H1 (cell line): Measurements from ENCODE around the gene SLC7A14. TPM values are rescaled to one million over a fixed set of nuclear protein-coding genes. Genes with fewer than 3 reads are reported as not detected.

Source experiments
- CTCF ChIA-PET: fragments of 300-600 bp; sonication (Branson Sonifier 250); formaldehyde crosslinking; loops from one replicate; lab custom pipeline; 2021; ENCODE audit not compliant: partially characterized antibody; lab: Charles Lee
- POLR2A ChIA-PET: fragments of 300-600 bp; sonication (Branson Sonifier 250); formaldehyde crosslinking; loops from one replicate; lab custom pipeline; 2021; ENCODE audit warnings: inconsistent platforms; ENCODE audit not compliant: partially characterized antibody; lab: Charles Lee
- DNase-seq, 2 experiments: peaks; one replicate each; pipeline versions ENCODE4 v3.0.0 to v3.0.0-alpha.2; 2010 to 2022; ENCODE audit warnings: low spot score in 2 of 2, low read depth in 1 of 2, mixed read lengths in 1 of 2
- FAIRE-seq: peaks from 2 replicates; lab custom pipeline; 2011; peaks lifted over from hg19 to GRCh38; lab: Jason Lieb, UNC
- H2AFZ ChIP-seq: 2 replicates; pipeline ENCODE4 v1.8.1; 2012; ENCODE audit warnings: low read length, inconsistent platforms
- H2AK5ac ChIP-seq: 2 replicates; pipeline ENCODE4 v1.6.1; 2013; ENCODE audit warnings: low read depth, low read length
- H2BK120ac ChIP-seq: replicated peaks from 2 replicates; pipeline ENCODE3; 2013; ENCODE audit warnings: low read depth, low read length, inconsistent platforms
- H2BK12ac ChIP-seq: 2 replicates; pipeline ENCODE4 v1.6.1; 2013; ENCODE audit warnings: low read depth, low read length
- H2BK15ac ChIP-seq: 2 replicates; pipeline ENCODE4 v1.6.1; 2013; ENCODE audit warnings: low read length
- H2BK20ac ChIP-seq: 2 replicates; pipeline ENCODE4 v1.6.1; 2013; ENCODE audit warnings: low read length
- H2BK5ac ChIP-seq: 2 replicates; pipeline ENCODE4 v1.6.1; 2013; ENCODE audit warnings: low read depth, low read length
- H3K14ac ChIP-seq: 2 replicates; pipeline ENCODE4 v1.6.1; 2013; ENCODE audit warnings: inconsistent platforms; ENCODE audit not compliant: insufficient read length
- H3K18ac ChIP-seq: 2 replicates; pipeline ENCODE4 v1.6.1; 2013; ENCODE audit warnings: low read length; ENCODE audit errors: extremely low read depth
- H3K23ac ChIP-seq: 2 replicates; pipeline ENCODE4 v1.6.1; 2013; ENCODE audit warnings: inconsistent platforms; ENCODE audit not compliant: insufficient read length
- H3K23me2 ChIP-seq: 2 replicates; pipeline ENCODE4 v1.6.1; 2013; ENCODE audit warnings: low read depth, low read length
- H3K27ac ChIP-seq: 2 replicates; pipeline ENCODE4 v1.6.1; 2011; ENCODE audit warnings: low read depth, low read length, inconsistent platforms
- H3K27me3 ChIP-seq, 4 experiments: replicated peaks in 1 of 4; 1 replicate in 1 of 4; 2 replicates in 3 of 4; pipeline versions ENCODE4 v1.6.1 to v1.8.1; 2011 to 2013; ENCODE audit warnings: low read length in 3 of 4, mild to moderate bottlenecking in 3 of 4, inconsistent platforms in 2 of 4, mixed read lengths in 2 of 4, moderate library complexity in 1 of 4; ENCODE audit not compliant: control insufficient read depth in 3 of 4, insufficient read depth in 3 of 4; ENCODE audit errors: extremely low read depth in 1 of 4
- H3K36me3 ChIP-seq, 4 experiments: 2 replicates each; pipeline versions ENCODE4 v1.6.1 to v1.8.1; 2011 to 2013; ENCODE audit warnings: mild to moderate bottlenecking in 4 of 4, low read length in 3 of 4, moderate library complexity in 2 of 4, control low read depth in 1 of 4, inconsistent platforms in 1 of 4; ENCODE audit not compliant: insufficient read depth in 4 of 4, control insufficient read depth in 2 of 4
- H3K4ac ChIP-seq: replicated peaks from 2 replicates; pipeline ENCODE3; 2013; ENCODE audit warnings: low read length, low read depth, mixed read lengths, inconsistent platforms; ENCODE audit not compliant: insufficient read length
- H3K4me1 ChIP-seq, 4 experiments: replicated peaks in 1 of 4; 1 replicate in 1 of 4; 2 replicates in 3 of 4; pipeline versions ENCODE4 v1.6.1 to v1.8.1; 2011 to 2013; ENCODE audit warnings: low read length in 3 of 4, inconsistent platforms in 2 of 4, mixed read lengths in 1 of 4; ENCODE audit not compliant: insufficient read depth in 4 of 4, control insufficient read depth in 3 of 4
- H3K4me2 ChIP-seq, 2 experiments: 2 replicates each; pipeline versions ENCODE4 v1.6.1 to v1.8.1; 2011 to 2013; ENCODE audit warnings: low read depth in 2 of 2, low read length in 2 of 2, control low read depth in 1 of 2, inconsistent platforms in 1 of 2, mild to moderate bottlenecking in 1 of 2; ENCODE audit not compliant: insufficient read depth in 1 of 2
- H3K4me3 ChIP-seq, 4 experiments: fragments of 200-600, 300-600 bp in 1 of 4; sonication (generic), shearing (Covaris generic), sonication (Bioruptor Twin) in 1 of 4; 2 replicates each; pipeline versions ENCODE4 v1.5.1 to v1.8.1; 2011 to 2016; ENCODE audit warnings: low read length in 4 of 4, low read depth in 3 of 4, control low read depth in 2 of 4, inconsistent platforms in 2 of 4, mild to moderate bottlenecking in 2 of 4, mixed read lengths in 1 of 4, moderate library complexity in 1 of 4; ENCODE audit not compliant: insufficient read depth in 2 of 4; ENCODE audit errors: extremely low read depth in 1 of 4
- H3K56ac ChIP-seq: replicated peaks from 2 replicates; pipeline ENCODE3; 2013; ENCODE audit warnings: low read depth, mild to moderate bottlenecking, mixed read lengths, low read length, inconsistent platforms; ENCODE audit not compliant: insufficient read length
- H3K79me1 ChIP-seq: 2 replicates; pipeline ENCODE4 v1.6.1; 2013; ENCODE audit warnings: low read depth, low read length, control low read depth
- H3K79me2 ChIP-seq, 2 experiments: 2 replicates each; pipeline versions ENCODE4 v1.6.1 to v1.8.1; 2012 to 2013; ENCODE audit warnings: low read length in 2 of 2, mild to moderate bottlenecking in 2 of 2, inconsistent platforms in 1 of 2; ENCODE audit not compliant: insufficient read depth in 2 of 2, control insufficient read depth in 1 of 2
- H3K9ac ChIP-seq, 4 experiments: replicated peaks in 1 of 4; 1 replicate in 1 of 4; 2 replicates in 3 of 4; pipeline versions ENCODE4 v1.6.1 to v1.8.1; 2011 to 2013; ENCODE audit warnings: low read depth in 3 of 4, low read length in 3 of 4, control low read depth in 2 of 4, mild to moderate bottlenecking in 2 of 4, moderate library complexity in 2 of 4, inconsistent platforms in 1 of 4; ENCODE audit errors: extremely low read depth in 1 of 4
- H3K9me3 ChIP-seq, 2 experiments: 2 replicates each; pipeline versions ENCODE4 v1.6.1 to v1.8.1; 2012 to 2013; ENCODE audit warnings: mild to moderate bottlenecking in 2 of 2, moderate library complexity in 2 of 2, control low read depth in 1 of 2, inconsistent platforms in 1 of 2, low read depth in 1 of 2, low read length in 1 of 2, mixed read lengths in 1 of 2; ENCODE audit not compliant: insufficient read depth in 2 of 2
- H4K20me1 ChIP-seq, 2 experiments: replicated peaks in 1 of 2; 2 replicates each; pipeline versions ENCODE3 to v1.8.1; 2011 to 2013; ENCODE audit warnings: inconsistent platforms in 2 of 2, low read length in 2 of 2, mild to moderate bottlenecking in 1 of 2; ENCODE audit not compliant: insufficient read depth in 2 of 2, control insufficient read depth in 1 of 2
- H4K5ac ChIP-seq: 2 replicates; pipeline ENCODE4 v1.6.1; 2013; ENCODE audit warnings: low read length, low read depth, mixed read lengths, inconsistent platforms; ENCODE audit not compliant: insufficient read length
- H4K8ac ChIP-seq: 2 replicates; pipeline ENCODE4 v1.8.0; 2013; ENCODE audit warnings: mild to moderate bottlenecking, moderate library complexity, low read length, inconsistent platforms; ENCODE audit not compliant: insufficient read depth; ENCODE audit errors: extremely low read depth
- H4K91ac ChIP-seq: replicated peaks from 2 replicates; pipeline ENCODE3; 2013; ENCODE audit warnings: low read length, mixed read lengths, inconsistent platforms; ENCODE audit not compliant: insufficient read length
- CBX5 ChIP-seq: fragments of 300-800, 300-1000 bp; sonication (generic); IDR thresholded peaks from 2 replicates; pipeline ENCODE4 v1.7.1; 2016; ENCODE audit warnings: antibody characterized with exemption, low read length, low read depth
- CREB1 ChIP-seq: IDR thresholded peaks from 2 replicates; pipeline ENCODE4 v1.6.1; 2012; ENCODE audit warnings: inconsistent platforms
- EGR1 ChIP-seq: IDR thresholded peaks from 2 replicates; pipeline ENCODE4 v1.6.1; 2011; ENCODE audit warnings: low read depth, low read length, borderline replicate concordance
- GABPA ChIP-seq: IDR thresholded peaks from 2 replicates; pipeline ENCODE4 v1.6.1; 2011; ENCODE audit warnings: mild to moderate bottlenecking, low read length, moderate library complexity, borderline replicate concordance; ENCODE audit not compliant: insufficient read depth
- JUND ChIP-seq: IDR thresholded peaks from 2 replicates; pipeline ENCODE4 v1.6.1; 2011; ENCODE audit warnings: mild to moderate bottlenecking, improper control_type of control experiment, low read length
- KDM4A ChIP-seq: IDR thresholded peaks from one replicate; pipeline ENCODE4 v1.7.1; 2012; ENCODE audit warnings: low read depth, mild to moderate bottlenecking, moderate library complexity, low read length, inconsistent platforms; ENCODE audit not compliant: severe bottlenecking
- POU5F1 ChIP-seq: IDR thresholded peaks from 2 replicates; pipeline ENCODE4 v1.6.1; 2011; ENCODE audit warnings: low read depth, mild to moderate bottlenecking, low read length, moderate library complexity
- RNF2 ChIP-seq: fragments of 200-900, 300-1000 bp; sonication (generic); IDR thresholded peaks from 2 replicates; pipeline ENCODE4 v1.7.1; 2016; ENCODE audit warnings: borderline replicate concordance, low read depth, mild to moderate bottlenecking, antibody characterized with exemption, low read length; ENCODE audit not compliant: poor library complexity, severe bottlenecking; ENCODE audit errors: missing control alignments
- SAP30 ChIP-seq: fragments of 300-600 bp; sonication (generic); IDR thresholded peaks from 2 replicates; pipeline ENCODE4 v1.7.1; 2012; ENCODE audit warnings: low read length, moderate library complexity, mild to moderate bottlenecking, inconsistent platforms; ENCODE audit not compliant: insufficient read depth, insufficient replicate concordance
- SP1 ChIP-seq: IDR thresholded peaks from 2 replicates; pipeline ENCODE4 v1.6.1; 2011; ENCODE audit warnings: low read depth, low read length
- SP2 ChIP-seq: IDR thresholded peaks from 2 replicates; pipeline ENCODE4 v1.6.1; 2012; ENCODE audit warnings: mild to moderate bottlenecking, low read length, inconsistent platforms
- SRF ChIP-seq: IDR thresholded peaks from 2 replicates; pipeline ENCODE4 v1.6.1; 2011; ENCODE audit warnings: mild to moderate bottlenecking, low read depth, low read length, moderate library complexity
- TCF12 ChIP-seq: IDR thresholded peaks from 2 replicates; pipeline ENCODE4 v1.6.1; 2011; ENCODE audit warnings: low read depth, mild to moderate bottlenecking, low read length
- WGBS, 2 experiments: shearing (Covaris generic) in 1 of 2; methylation state at CpG; one replicate each; pipeline versions ENCODE4 v1.1.6 to v1.1.7; 2013 to 2015; ENCODE audit warnings: low lambda C conversion rate in 2 of 2, mixed read lengths in 2 of 2, inconsistent platforms in 1 of 2, low coverage in 1 of 2, missing lambda C conversion rate in 1 of 2; ENCODE audit not compliant: insufficient replicate concordance in 2 of 2, insufficient coverage in 1 of 2, insufficient read length in 1 of 2; ENCODE audit errors: extremely low coverage in 1 of 2, missing lambda C conversion rate in 1 of 2; 5-methylcytosine and 5-hydroxymethylcytosine counted together
- polyA plus RNA-seq, 7 experiments: library from polyadenylated mRNA; depleted of rRNA in 3 of 7; stranded (reverse) in 5 of 7; unstranded in 2 of 7; fragments of >200 nt in 5 of 7; fragments of 200-250 nt in 2 of 7; gene quantifications; 1 replicate in 5 of 7; 2 replicates in 1 of 7; 4 replicates in 1 of 7; pipeline versions ENCODE4 v1.2.1 to v1.2.3, GENCODE V29; 2011 to 2013; ENCODE audit warnings: missing spikeins in 2 of 7, mixed read lengths in 2 of 7
- total RNA-seq: library from RNA; stranded (reverse); fragmentation: NEBNext Ultra II Directional; extraction: Animal tissue kit (Norgen Biotek cat#: 25700); gene quantifications from 2 replicates; pipeline ENCODE4 v1.2.1, GENCODE V29; 2021
- TF ChIP-seq, protein P1 (sequence below): IDR thresholded peaks from 2 replicates; pipeline ENCODE4 v1.6.1; 2011; ENCODE audit warnings: low read length, improper control_type of control experiment

The SLC7A14 gene
- total and polyA plus RNA-seq, 2 of the 8 experiments (the other 6 are each of a cell fraction or from before 2014, with no cell fraction given) = 0.21 to 0.95 TPM

GRCh38 chr3:170579646-170580045 lies 6.2 kb downstream of the SLC7A14 start:
- no peak overlapping the region for H2AFZ ChIP-seq
- H3K56ac ChIP-seq = no peak overlapping the region
- H3K4me2 ChIP-seq = no peak overlapping the region
- peaks cover under 1% of the 10 kb centered on the region; the same call in 1 of the 2 replicates for H3K23me2 ChIP-seq
- H4K5ac ChIP-seq = no peak overlapping the region
- H2BK5ac ChIP-seq = no peak overlapping the region
- no peak overlapping the region for H2BK12ac ChIP-seq
- no peak overlapping the region for H3K14ac ChIP-seq
- no peak overlapping the region for H2AK5ac ChIP-seq
- no peak overlapping the region for H2BK120ac ChIP-seq
- WGBS, 2 experiments = 93% methylated on average over 3 of the region's 3 CpGs; no CpG with 5 or more reads in 1 of the 2 experiments
- no peak overlapping the region for H3K9ac ChIP-seq
- no peak overlapping the region for H3K23ac ChIP-seq
- no peaks in the 10 kb centered on the region for H3K36me3 ChIP-seq
- H3K4ac ChIP-seq = no peak overlapping the region
- no peak overlapping the region for H3K27ac ChIP-seq
- ChIA-PET POLR2A (no interaction called here), CTCF (no interaction called here)
- peaks cover 0 to under 1% (median 0%) of the 10 kb centered on the region in 4 experiments; a peak in 1 of 7 replicates for H3K4me1 ChIP-seq
- no peak overlapping the region for H4K8ac ChIP-seq
- no peak overlapping the region for H2BK15ac ChIP-seq
- H3K27me3 ChIP-seq = peaks cover 0 to 2% (median 1%) of the 10 kb centered on the region in 4 experiments; a peak in 5 of 7 replicates
- no peaks in the 10 kb centered on the region for H3K79me1 ChIP-seq
- no peak for DNase-seq
- peaks cover 0 to 2% of the 10 kb centered on the region in 2 experiments for H4K20me1 ChIP-seq
- H3K18ac ChIP-seq = no peak overlapping the region
- no peak overlapping the region for H3K4me3 ChIP-seq
- H2BK20ac ChIP-seq = no peak overlapping the region
- H3K9me3 ChIP-seq = no peaks in the 10 kb centered on the region
- H3K79me2 ChIP-seq = no peaks in the 10 kb centered on the region
- H4K91ac ChIP-seq = no peak overlapping the region
- FAIRE-seq = no peak
- TF ChIP-seq TCF12 (no peak), POU5F1 (no peak), CREB1 (no peak), GABPA (no peak), KDM4A (no peak), SP2 (no peak), SAP30 (no peak), CBX5 (no peak), SRF (no peak), EGR1 (no peak), RNF2 (no peak), SP1 (no peak), JUND (no peak)
- TF ChIP-seq, protein P1, sequence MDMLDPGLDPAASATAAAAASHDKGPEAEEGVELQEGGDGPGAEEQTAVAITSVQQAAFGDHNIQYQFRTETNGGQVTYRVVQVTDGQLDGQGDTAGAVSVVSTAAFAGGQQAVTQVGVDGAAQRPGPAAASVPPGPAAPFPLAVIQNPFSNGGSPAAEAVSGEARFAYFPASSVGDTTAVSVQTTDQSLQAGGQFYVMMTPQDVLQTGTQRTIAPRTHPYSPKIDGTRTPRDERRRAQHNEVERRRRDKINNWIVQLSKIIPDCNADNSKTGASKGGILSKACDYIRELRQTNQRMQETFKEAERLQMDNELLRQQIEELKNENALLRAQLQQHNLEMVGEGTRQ = no peak
